ENCODE results near the gene MTERF1.

Gene MTERF1

GRCh38 chr7:91827169-91827568 is 53.3 kb downstream of the MTERF1 start:
- no peak for DNase-seq

DNA sequence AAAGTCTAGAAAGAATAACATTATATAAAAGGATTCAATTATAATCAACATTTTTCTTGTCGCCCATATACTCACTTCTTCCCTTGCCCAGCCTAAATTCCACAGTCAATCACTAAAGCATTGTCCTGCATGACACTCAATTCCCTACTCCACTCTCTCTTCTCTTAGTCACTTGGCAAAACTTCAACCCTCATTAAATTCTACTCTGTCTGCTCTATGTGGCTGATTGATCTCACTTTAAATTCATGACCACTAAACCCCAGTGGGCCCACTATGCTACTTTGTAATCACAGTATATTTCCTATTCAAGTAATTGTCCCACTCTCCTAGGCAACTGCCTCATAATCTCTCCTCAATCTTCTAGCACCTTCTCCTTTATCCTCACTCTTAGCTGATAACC is 54.1 kb downstream of the MTERF1 start:
- DNase-seq: no peak

DNA sequence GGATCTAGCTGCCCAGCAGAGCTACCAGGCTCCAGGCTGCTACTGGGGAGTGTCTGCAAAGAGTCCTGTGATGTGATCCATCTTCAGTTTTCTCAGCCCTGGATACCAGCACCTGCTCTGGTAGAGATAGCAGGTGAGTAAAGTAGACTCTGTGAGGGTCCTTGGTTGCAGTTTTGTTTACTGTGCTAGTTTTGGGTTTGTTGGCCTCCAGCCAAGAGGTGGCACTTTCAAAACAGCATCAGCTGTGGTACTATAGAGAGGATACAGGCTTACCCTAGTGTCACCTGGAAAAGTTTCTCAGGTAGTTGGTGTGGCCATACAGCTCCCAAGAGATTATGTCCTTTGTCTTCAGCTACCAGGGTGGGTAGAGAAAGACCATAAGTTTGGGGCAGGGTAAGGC is 56.3 kb downstream of the MTERF1 start:
- DNase-seq: no peak

Measured in NCI-H226 (cell line).